ENCODE results near the gene DNAJA4. TPM values are rescaled to one million over a fixed set of nuclear protein-coding genes. Genes with fewer than 3 reads are reported as not detected.

DNAJA4 gene
- total RNA-seq (2014; rRNA removed; shearing (Covaris generic)): 2.3 TPM in 1 of 2 replicates, not detected in the other

DNA sequence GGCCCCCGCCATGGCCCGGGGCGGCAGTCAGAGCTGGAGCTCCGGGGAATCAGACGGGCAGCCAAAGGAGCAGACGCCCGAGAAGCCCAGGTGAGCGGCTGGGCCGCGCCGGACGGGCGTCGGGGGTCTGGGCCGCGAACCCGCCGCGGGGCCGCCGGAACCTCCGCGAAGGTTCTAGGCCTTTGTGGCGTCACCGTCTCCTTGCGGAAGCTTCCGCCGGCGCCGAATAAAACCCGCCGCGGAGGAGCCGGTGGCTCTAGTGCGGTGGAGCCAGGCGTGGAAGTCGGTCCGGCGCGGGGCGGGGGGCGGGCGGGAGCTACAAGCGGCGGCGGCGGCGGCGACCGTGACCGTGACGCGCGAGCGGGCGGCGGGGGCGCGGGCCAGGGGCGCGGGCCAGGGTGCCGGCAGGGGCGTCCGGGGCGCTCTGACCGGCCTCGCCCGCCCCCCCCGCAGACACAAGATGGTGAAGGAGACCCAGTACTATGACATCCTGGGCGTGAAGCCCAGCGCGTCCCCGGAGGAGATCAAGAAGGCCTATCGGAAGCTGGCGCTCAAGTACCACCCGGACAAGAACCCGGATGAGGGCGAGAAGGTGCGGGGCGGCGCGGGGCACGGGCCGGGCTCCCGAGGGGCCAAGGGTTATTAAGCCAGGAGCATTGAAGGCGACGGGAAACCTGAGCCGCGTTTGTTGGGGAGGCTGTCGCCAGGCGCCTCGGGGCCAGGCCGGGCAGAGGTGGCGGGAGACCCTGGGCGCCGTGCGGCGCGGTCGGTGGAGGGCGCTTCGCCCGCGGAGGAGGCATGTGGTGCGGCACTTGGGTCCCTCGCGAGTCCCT, at the start of gene DNAJA4:
Gene DNAJA4, plus strand, starts transcription at position 259 of the 833 bp plus-strand sequence. Its CDS starts 202 bp downstream, at position 461.
- no peak for DNase-seq (ENCODE audit: low read depth)

GRCh38 chr15:78216276-78217104, 47.9 kb upstream of the DNAJA4 start:
- peak; percentile 98 for DNase-seq (ENCODE audit: low read depth)

- no peak for DNase-seq (ENCODE audit: low read depth)
Observed at GRCh38 chr15:78220713-78221112, 43.6 kb upstream of the DNAJA4 start.

DNA sequence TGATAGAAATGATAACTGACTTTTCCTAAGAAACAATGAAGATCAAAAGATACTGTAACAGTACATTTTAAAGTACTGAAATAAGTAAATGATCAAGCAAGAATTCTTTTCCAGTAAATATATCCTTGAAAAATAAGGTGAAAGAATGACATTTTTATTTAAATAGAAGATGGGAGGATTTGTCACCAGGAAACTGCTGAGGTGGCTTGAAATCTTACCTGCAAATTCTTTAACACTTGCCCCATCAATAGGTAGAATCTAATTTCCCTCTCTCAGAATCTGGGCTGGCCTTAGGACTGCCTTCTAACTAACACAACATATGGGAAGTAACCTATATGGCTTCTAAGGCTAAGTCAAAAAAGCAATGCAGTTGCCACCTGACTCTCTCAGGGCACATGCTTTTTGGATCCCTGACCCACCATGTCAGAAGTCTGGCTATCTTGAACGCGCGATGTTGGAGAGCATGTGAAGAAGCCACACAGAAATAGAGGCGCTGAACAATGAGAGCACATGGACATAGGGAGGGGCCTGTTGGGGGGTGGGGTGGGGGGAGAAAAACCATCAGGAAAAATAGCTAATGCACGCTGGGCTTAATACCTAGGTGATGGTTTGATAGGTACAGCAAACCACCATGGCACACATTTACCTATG, 41.5 kb upstream of the DNAJA4 start:
- no peak for DNase-seq (ENCODE audit: low read depth)

GRCh38 chr15:78223396-78224022, 40.9 kb upstream of the DNAJA4 start:
- no peak for DNase-seq (ENCODE audit: low read depth)

- DNase-seq (ENCODE audit: low read depth): no peak
Observed at GRCh38 chr15:78224023-78224411, 40.3 kb upstream of the DNAJA4 start.

- peak; percentile 64 for DNase-seq (ENCODE audit: low read depth)
Observed at GRCh38 chr15:78225783-78226541, 38.4 kb upstream of the DNAJA4 start.

DNA sequence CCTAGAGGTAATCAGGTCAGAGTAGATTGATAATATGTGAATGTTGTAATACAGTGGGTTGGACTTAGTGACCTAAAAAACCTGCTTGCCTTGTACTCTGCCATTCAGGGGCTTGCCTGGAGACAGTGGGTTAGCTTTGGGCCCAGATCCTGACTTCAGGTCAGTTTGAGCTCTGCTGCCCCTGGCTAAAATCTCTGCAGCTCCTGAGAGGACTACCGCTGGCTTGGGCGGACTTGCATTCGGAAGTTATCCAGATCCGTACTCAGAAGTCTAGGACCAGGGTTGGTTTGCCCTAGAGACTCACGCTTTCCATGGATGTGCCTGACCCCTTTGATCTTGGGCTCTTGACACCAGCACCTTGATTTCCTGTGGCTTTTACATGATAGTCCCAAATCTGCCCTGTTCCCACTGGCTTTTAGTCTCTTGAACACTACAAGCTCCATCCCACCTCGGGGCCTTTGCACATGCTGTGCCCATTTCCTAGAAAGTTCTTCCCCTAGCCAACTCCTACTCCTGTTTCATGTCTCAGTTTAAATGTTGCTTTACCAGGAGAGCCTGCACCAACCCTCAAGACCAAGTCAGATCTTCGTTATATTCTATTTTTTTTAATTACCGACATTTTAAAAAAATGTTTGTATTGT, 35.9 kb upstream of the DNAJA4 start:
- DNase-seq (ENCODE audit: low read depth): no peak

- no peak for DNase-seq (ENCODE audit: low read depth)
Observed at GRCh38 chr15:78229431-78230406, 34.6 kb upstream of the DNAJA4 start.

DNA sequence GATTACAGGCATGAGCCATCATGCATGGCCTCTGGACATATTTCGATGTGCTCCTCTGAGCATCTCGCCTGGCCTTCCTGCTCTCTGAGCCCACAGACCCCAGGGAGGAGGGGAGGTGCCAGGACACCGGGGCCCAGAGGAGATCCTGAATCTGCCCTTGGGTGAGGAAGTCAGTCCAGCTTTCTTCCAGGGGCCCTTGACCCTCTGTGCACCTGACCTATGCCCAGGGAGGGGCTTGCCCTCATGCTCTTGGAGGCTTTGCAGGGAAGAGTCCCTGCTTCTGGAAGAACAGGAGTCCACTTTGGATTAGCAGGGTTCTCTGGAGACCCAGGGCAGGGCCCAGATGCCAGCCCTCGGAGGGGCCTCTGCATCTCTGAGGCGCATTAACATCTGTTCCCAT, 31.4 kb upstream of the DNAJA4 start:
- no peak for DNase-seq (ENCODE audit: low read depth)

GRCh38 chr15:78233496-78233895, 30.9 kb upstream of the DNAJA4 start:
- no peak for DNase-seq (ENCODE audit: low read depth)

- DNase-seq (ENCODE audit: low read depth): no peak
Observed at GRCh38 chr15:78234515-78235040, 29.8 kb upstream of the DNAJA4 start, which contains the start of gene ACSBG1. ACSBG1 (minus strand) TSS chr15:78234565; CDS start chr15:78234501, 64 bp downstream.

- DNase-seq (ENCODE audit: low read depth): no peak
Observed at GRCh38 chr15:78236491-78236890, 27.9 kb upstream of the DNAJA4 start.

DNA sequence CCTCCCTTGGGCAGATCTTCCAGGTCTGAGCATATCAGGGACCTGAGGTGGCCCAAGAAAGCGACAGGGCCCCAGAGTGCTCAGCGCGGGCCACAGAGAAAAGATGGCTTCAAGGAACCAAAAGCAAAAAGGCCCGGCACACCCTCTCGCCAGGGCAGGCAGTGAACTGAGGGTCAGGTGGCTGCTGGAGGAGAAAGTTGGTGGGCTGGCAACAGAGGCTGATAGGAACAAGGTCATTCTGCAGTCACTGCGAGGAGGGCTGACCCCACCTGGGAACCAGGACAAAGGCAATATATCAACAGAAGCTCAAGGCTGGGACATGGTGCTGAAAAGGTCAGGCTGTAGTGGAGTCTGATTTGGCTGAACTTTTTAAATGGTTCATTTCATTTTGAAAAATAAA, 27.2 kb upstream of the DNAJA4 start:
- DNase-seq (ENCODE audit: low read depth): no peak

DNA sequence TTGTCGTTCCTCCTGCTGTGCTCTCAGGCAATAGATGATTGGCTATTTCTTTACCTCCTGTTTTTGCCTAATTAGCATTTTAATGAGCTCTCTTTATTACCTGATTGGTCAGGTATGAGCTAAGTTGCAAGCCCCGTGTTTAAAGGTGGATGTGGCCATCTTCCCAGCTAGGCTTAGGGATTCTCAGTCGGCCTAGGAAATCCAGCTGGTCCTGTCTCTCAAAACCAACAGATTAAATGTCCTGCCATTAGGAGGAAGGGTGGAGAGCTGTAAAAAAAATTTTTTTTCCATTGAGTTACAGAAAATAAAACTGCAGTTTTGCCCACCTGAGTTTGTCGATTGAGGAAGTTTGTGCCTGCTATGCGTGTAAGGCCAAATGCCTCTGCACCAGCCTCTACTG, 24.6 kb upstream of the DNAJA4 start:
- no peak for DNase-seq (ENCODE audit: low read depth)

DNA sequence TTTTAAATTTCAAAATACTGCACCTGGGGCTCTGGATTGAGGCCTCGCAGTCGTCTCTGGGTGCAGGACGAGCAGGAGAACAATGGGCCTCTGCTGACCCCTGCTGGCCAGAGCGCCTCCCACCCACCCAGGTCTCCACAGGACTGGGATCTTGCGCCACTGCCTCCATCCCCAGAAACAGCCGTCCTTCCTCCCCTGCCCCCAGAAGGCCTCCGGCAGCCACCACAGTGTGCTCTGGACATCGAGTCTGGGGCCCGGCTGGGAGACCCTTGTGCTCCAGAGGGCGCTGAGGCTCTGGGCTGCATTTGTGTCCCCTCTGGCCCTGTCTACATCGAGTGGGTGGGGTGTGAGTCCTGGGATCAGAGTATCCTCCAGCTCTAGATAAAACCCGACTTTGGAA, 23.3 kb upstream of the DNAJA4 start:
- DNase-seq (ENCODE audit: low read depth): peak; percentile 62

GRCh38 chr15:78242128-78242527, 22.2 kb upstream of the DNAJA4 start:
- DNase-seq (ENCODE audit: low read depth): no peak

GRCh38 chr15:78243058-78243457, 21.3 kb upstream of the DNAJA4 start:
- no peak for DNase-seq (ENCODE audit: low read depth)

DNA sequence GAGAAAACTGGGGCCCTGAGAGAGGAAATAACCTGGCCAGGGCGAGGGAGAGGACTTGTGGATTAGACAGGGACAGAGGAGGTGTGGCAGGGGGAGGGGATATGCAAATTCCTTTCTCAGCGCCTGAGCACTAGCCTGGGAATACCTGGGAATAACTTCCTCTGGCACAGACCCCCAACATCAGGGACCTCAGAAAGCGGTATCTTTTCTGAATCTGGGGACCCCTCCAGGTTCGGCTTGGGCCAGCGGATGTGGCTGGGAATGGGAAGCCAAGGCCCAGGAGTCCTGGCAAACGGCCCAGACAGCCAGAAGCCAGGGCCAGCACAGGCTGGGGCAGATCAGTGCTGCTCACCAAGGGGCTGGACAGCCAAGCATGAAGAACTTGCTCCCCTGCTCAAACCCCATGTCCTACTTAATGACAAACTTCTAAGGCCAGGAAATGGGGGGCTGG, 20.8 kb upstream of the DNAJA4 start:
- peak; percentile 51 for DNase-seq (ENCODE audit: low read depth)

Measured in M059J (cell line).